CD4-positive, alpha-beta memory T cell (primary cell): ENCODE measurements around the gene FBRSL1. TPM values are rescaled to one million over a fixed set of nuclear protein-coding genes. Genes with fewer than 3 reads are reported as not detected.

Experiments
- CTCF ChIA-PET: fragments of 350-600 bp; sonication (Branson Sonifier 250); formaldehyde crosslinking; loops from one replicate; lab custom pipeline; 2021; ENCODE audit warnings: inconsistent platforms; ENCODE audit not compliant: partially characterized antibody; lab: Charles Lee
- POLR2A ChIA-PET: fragments of 350-600 bp; sonication (Branson Sonifier 250); formaldehyde crosslinking; loops from one replicate; lab custom pipeline; 2021; ENCODE audit not compliant: partially characterized antibody; lab: Charles Lee
- DNase-seq, 5 donors: peaks; one replicate each; pipeline versions ENCODE4 v3.0.0 to v3.0.0-alpha.2; 2020 to 2022; ENCODE audit warnings: mixed read lengths in 1 of 5
- H3K27ac ChIP-seq: one replicate; pipeline ENCODE4 v1.7.0; 2013; ENCODE audit warnings: low read depth, low read length
- H3K27me3 ChIP-seq: 2 replicates; pipeline ENCODE4 v1.7.0; 2013; ENCODE audit warnings: mild to moderate bottlenecking, low read length, moderate library complexity; ENCODE audit not compliant: insufficient read depth
- H3K36me3 ChIP-seq: 2 replicates; pipeline ENCODE4 v1.7.0; 2013; ENCODE audit warnings: mild to moderate bottlenecking, low read length, moderate library complexity; ENCODE audit not compliant: insufficient read depth
- H3K4me1 ChIP-seq: 2 replicates; pipeline ENCODE4 v1.7.0; 2013; ENCODE audit warnings: mild to moderate bottlenecking, low read length, moderate library complexity; ENCODE audit not compliant: insufficient read depth
- H3K4me3 ChIP-seq, 2 donors: one replicate each; pipeline ENCODE4 v1.7.0; 2013; ENCODE audit warnings: low read length in 2 of 2, mild to moderate bottlenecking in 1 of 2
- H3K9me3 ChIP-seq, 2 donors: one replicate each; pipeline ENCODE4 v1.7.0; 2013; ENCODE audit warnings: low read length in 2 of 2, control low read depth in 1 of 2; ENCODE audit not compliant: control insufficient read depth in 1 of 2
- H3K27ac Mint-ChIP-seq, 7 donors: one replicate each; pipeline ENCODE4 v1.8.0; 2020 to 2021; ENCODE audit warnings: mixed read lengths in 7 of 7, mild to moderate bottlenecking in 6 of 7, inconsistent platforms in 3 of 7, moderate library complexity in 3 of 7
- H3K27me3 Mint-ChIP-seq, 2 donors: one replicate each; pipeline ENCODE4 v1.8.0; 2020 to 2021; ENCODE audit warnings: mixed read lengths in 2 of 2
- H3K36me3 Mint-ChIP-seq, 2 donors: one replicate each; pipeline ENCODE4 v1.8.0; 2020 to 2021; ENCODE audit warnings: mixed read lengths in 2 of 2, inconsistent platforms in 1 of 2, mild to moderate bottlenecking in 1 of 2
- H3K4me1 Mint-ChIP-seq, 4 donors: one replicate each; pipeline ENCODE4 v1.8.0; 2020 to 2021; ENCODE audit warnings: mixed read lengths in 4 of 4, mild to moderate bottlenecking in 1 of 4
- H3K4me3 Mint-ChIP-seq, 8 donors: one replicate each; pipeline ENCODE4 v1.8.0; 2020 to 2021; ENCODE audit warnings: mixed read lengths in 8 of 8, mild to moderate bottlenecking in 7 of 8, moderate library complexity in 6 of 8, inconsistent platforms in 3 of 8
- H3K9me3 Mint-ChIP-seq, 8 donors: one replicate each; pipeline ENCODE4 v1.8.0; 2020 to 2021; ENCODE audit warnings: mixed read lengths in 8 of 8, mild to moderate bottlenecking in 5 of 8, inconsistent platforms in 3 of 8, moderate library complexity in 1 of 8
- intact Hi-C: fragments of 100-400 bp; cut with micrococcal nuclease; formaldehyde crosslinking; loops from one replicate; pipeline ENCODE4 v1.15.1; 2023
- polyA plus RNA-seq, 2 donors: library from polyadenylated mRNA; unstranded; fragments of 300-500 nt; fragmentation: Illumina TruSeq; gene quantifications; one replicate each; pipeline ENCODE4 v1.2.3, GENCODE V29; 2021
- total RNA-seq, 2 experiments: library from RNA; stranded (reverse); gene quantifications; one replicate each; pipeline ENCODE4 v1.2.3, GENCODE V29; 2021

The FBRSL1 gene
- total and polyA plus RNA-seq, 4 experiments from 2014 or later = 3.1 to 101 (median 97.3) TPM; not detected in 1

- Histone ChIP-seq H3K4me3 (no peak overlapping the region), H3K27ac (no peak overlapping the region), H3K27me3 (no peaks in the 10 kb centered on the region), H3K4me1 (peaks cover 19% of the 10 kb centered on the region), H3K9me3 (no peaks in the 10 kb centered on the region), H3K36me3 (no peaks in the 10 kb centered on the region)
- Mint-ChIP-seq H3K4me1 (peaks cover 13 to 24% (median 17%) of the 10 kb centered on the region in 4 donors), H3K9me3 (peaks cover 0 to 3% (median 0%) of the 10 kb centered on the region in 8 donors), H3K27ac (no peak overlapping the region), H3K27me3 (peaks cover 2 to 3% of the 10 kb centered on the region in 2 donors), H3K4me3 (no peak overlapping the region), H3K36me3 (no peaks in the 10 kb centered on the region)
- intact Hi-C loops = no loop called here
- CTCF ChIA-PET = no interaction called here
- DNase-seq = no peak
- POLR2A ChIA-PET = no interaction called here
Observed at GRCh38 chr12:132465269-132466190, 24.4 kb upstream of the FBRSL1 start.

DNA sequence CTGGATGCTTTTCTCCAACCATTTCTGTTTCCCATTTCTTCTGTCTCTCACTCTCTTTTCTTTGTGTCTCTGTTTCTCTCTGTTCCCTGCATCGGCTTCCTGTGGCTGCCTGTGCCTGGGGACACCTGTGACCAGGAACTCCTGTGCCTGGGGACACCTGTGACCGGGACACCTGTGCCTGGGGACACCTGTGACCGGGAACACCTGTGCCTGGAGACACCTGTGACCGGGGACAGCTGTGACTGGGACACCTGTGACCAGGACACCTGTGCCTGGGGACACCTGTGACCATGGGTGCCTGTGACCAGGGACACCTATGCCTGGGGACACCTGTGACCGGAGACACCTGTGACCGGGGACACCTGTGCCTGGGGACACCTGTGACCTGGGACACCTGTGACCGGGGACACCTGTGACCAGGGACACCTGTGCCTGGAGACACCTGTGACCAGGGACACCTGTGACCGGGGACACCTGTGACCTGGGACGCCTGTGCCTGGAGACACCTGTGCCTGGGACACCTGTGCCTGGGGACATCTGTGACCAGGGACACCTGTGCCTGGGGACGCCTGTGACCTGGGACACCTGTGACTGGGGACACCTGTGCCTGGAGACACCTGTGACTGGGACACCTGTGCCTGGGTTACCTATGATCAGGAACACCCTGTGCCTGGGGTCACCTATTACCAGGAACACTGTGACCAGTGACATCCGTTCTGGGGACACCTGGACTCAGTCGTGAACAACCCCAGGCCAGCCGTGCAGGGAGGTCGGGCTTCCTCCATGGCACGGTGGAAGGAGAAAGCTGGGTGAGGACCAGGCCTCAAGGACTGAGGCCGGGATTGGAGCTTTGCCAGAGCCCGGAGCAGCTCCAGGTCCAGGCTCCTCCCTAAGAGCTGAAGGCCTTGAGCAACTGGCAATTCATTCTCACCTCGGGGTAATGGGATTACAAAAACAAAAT is 23.4 kb upstream of the FBRSL1 start:
- intact Hi-C loops = no loop called here

GRCh38 chr12:132467511-132467910 is 22.4 kb upstream of the FBRSL1 start:
- H3K9me3 ChIP-seq = no peaks in the 10 kb centered on the region
- no peaks in the 10 kb centered on the region for H3K27me3 ChIP-seq
- H3K4me1 ChIP-seq = peaks cover 27% of the 10 kb centered on the region
- CTCF ChIA-PET = no interaction called here
- Mint-ChIP-seq H3K9me3 (peaks cover 0 to 4% (median 0%) of the 10 kb centered on the region in 8 donors), H3K4me1 (peaks cover 18 to 41% (median 28%) of the 10 kb centered on the region in 4 donors), H3K27me3 (peaks cover 2 to 3% of the 10 kb centered on the region in 2 donors), H3K4me3 (peak overlapping the region in 1 of 8 donors; percentile 22), H3K27ac (no peak overlapping the region), H3K36me3 (peaks cover 0 to 2% of the 10 kb centered on the region in 2 donors)
- POLR2A ChIA-PET = no interaction called here
- no peaks in the 10 kb centered on the region for H3K36me3 ChIP-seq
- H3K27ac ChIP-seq = no peak overlapping the region
- no peak for DNase-seq
- intact Hi-C loops = no loop called here
- H3K4me3 ChIP-seq = no peak overlapping the region

More for the DNA sequence above, 23.4 kb upstream of the FBRSL1 start:
- H3K9me3 Mint-ChIP-seq = peaks cover 0 to 3% (median 0%) of the 10 kb centered on the region in 8 donors
- DNase-seq = no peak
- no peaks in the 10 kb centered on the region for H3K36me3 Mint-ChIP-seq
- no peaks in the 10 kb centered on the region for H3K27me3 ChIP-seq
- CTCF ChIA-PET = no interaction called here
- H3K27ac ChIP-seq = no peak overlapping the region
- POLR2A ChIA-PET = no interaction called here
- peak overlapping the region in 3 of 7 donors; percentile 4 to 44 (median 36) for H3K27ac Mint-ChIP-seq
- peaks cover 24% of the 10 kb centered on the region for H3K4me1 ChIP-seq
- peaks cover 18 to 32% (median 23%) of the 10 kb centered on the region in 4 donors for H3K4me1 Mint-ChIP-seq
- peaks cover 2 to 3% of the 10 kb centered on the region in 2 donors for H3K27me3 Mint-ChIP-seq
- H3K36me3 ChIP-seq = no peaks in the 10 kb centered on the region
- no peak overlapping the region for H3K4me3 ChIP-seq
- H3K9me3 ChIP-seq = no peaks in the 10 kb centered on the region
- H3K4me3 Mint-ChIP-seq = no peak overlapping the region

DNA sequence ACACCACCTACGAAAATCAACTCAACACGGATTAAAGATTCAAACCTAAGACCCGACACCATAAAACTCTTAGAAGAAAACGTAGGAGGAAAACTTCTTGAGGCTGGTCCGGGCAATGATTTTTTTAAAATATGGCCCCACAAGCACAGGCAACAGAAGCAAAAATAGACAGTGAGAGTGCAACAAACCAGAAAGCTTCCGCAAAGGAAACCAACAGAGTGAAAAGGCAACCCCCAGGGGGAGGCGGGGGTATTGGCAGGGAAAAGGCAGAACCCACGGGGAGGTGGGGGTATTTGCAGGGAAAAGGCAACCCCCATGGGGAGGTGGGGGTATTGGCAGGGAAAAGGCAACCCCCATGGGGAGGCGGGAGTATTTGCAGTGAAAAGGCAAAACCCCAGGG is 20.5 kb upstream of the FBRSL1 start:
- Histone ChIP-seq H3K27ac (no peak overlapping the region), H3K4me1 (peaks cover 21% of the 10 kb centered on the region), H3K36me3 (no peaks in the 10 kb centered on the region), H3K27me3 (no peaks in the 10 kb centered on the region), H3K4me3 (no peak overlapping the region), H3K9me3 (no peaks in the 10 kb centered on the region)
- H3K4me1 Mint-ChIP-seq = peaks cover 18 to 41% (median 28%) of the 10 kb centered on the region in 4 donors
- H3K4me3 Mint-ChIP-seq = peak overlapping the region; percentile 22 to 81 (median 54)
- ChIA-PET CTCF (no interaction called here), POLR2A (interaction anchor here (0.7 to 1.1 kb wide), 3 partner anchors 23 to 37 kb away, joined by 3 read pairs; no protein-coding TSS in a partner anchor)
- peaks cover 0 to 4% (median 0%) of the 10 kb centered on the region in 8 donors for H3K9me3 Mint-ChIP-seq
- peak overlapping the region; percentile 20 to 91 (median 61) for H3K27ac Mint-ChIP-seq
- intact Hi-C loops = no loop called here
- no peak for DNase-seq
- peaks cover 0 to 2% of the 10 kb centered on the region in 2 donors for H3K36me3 Mint-ChIP-seq
- peaks cover 2 to 3% of the 10 kb centered on the region in 2 donors for H3K27me3 Mint-ChIP-seq

DNA sequence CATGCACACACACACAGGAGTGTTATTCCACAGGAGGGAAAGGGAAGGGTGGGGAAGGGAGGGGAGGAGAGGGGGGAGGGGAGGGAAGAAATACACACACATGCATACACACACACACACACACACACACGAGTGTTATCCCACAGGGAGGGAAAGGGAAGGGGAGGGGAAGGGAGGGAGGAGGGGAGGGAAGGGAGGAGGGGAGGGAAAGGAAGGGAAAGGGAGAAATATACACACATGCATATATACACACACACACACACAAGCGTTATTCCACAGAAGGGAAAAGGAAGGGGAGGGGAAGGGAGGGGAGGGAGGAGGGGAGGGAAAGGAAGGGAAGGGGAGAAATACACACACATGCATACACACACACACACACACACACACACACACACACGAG is 19.6 kb upstream of the FBRSL1 start:
- peaks cover 22% of the 10 kb centered on the region for H3K4me1 ChIP-seq
- ChIA-PET CTCF (no interaction called here), POLR2A (no interaction called here)
- no peak overlapping the region for H3K27ac Mint-ChIP-seq
- no peaks in the 10 kb centered on the region for H3K27me3 ChIP-seq
- H3K4me3 ChIP-seq = no peak overlapping the region
- H3K27me3 Mint-ChIP-seq = peaks cover 3 to 4% of the 10 kb centered on the region in 2 donors
- peaks cover 0 to 4% of the 10 kb centered on the region in 2 donors for H3K36me3 Mint-ChIP-seq
- H3K9me3 ChIP-seq = no peaks in the 10 kb centered on the region
- H3K4me1 Mint-ChIP-seq = peaks cover 18 to 42% (median 30%) of the 10 kb centered on the region in 4 donors
- no peak for DNase-seq
- H3K9me3 Mint-ChIP-seq = peaks cover 0 to 4% (median under 1%) of the 10 kb centered on the region in 8 donors
- H3K36me3 ChIP-seq = no peaks in the 10 kb centered on the region
- H3K4me3 Mint-ChIP-seq = no peak overlapping the region
- no peak overlapping the region for H3K27ac ChIP-seq
- intact Hi-C loops = no loop called here

GRCh38 chr12:132471011-132471857 is 18.7 kb upstream of the FBRSL1 start:
- no peaks in the 10 kb centered on the region for H3K9me3 ChIP-seq
- H3K27me3 Mint-ChIP-seq = peaks cover 2 to 5% of the 10 kb centered on the region in 2 donors
- H3K9me3 Mint-ChIP-seq = peaks cover 0 to 6% (median under 1%) of the 10 kb centered on the region in 8 donors
- H3K27ac ChIP-seq = no peak overlapping the region
- POLR2A ChIA-PET = no interaction called here
- peaks cover 19 to 48% (median 35%) of the 10 kb centered on the region in 4 donors for H3K4me1 Mint-ChIP-seq
- H3K36me3 Mint-ChIP-seq = peaks cover 0 to 4% of the 10 kb centered on the region in 2 donors
- peak overlapping the region in 4 of 7 donors; percentile 44 to 93 (median 76) for H3K27ac Mint-ChIP-seq
- CTCF ChIA-PET = no interaction called here
- no peaks in the 10 kb centered on the region for H3K27me3 ChIP-seq
- no peak overlapping the region for H3K4me3 ChIP-seq
- intact Hi-C loops = no loop called here
- H3K4me1 ChIP-seq = peaks cover 30% of the 10 kb centered on the region
- H3K4me3 Mint-ChIP-seq = peak overlapping the region in 7 of 8 donors; percentile 13 to 59 (median 35)
- no peaks in the 10 kb centered on the region for H3K36me3 ChIP-seq
- DNase-seq = peak in 1 of 5 donors; percentile 35
